Adipose tissue (tissue), 3 donors: ENCODE data around the gene STARD13. TPM values are rescaled to one million over a fixed set of nuclear protein-coding genes. Genes with fewer than 3 reads are reported as not detected.

Experiments
- H3K27ac ChIP-seq: one replicate; pipeline ENCODE4 v1.5.1; 2013; ENCODE audit warnings: low read depth, low read length
- WGBS, 3 donors: extraction: QIAGEN DNeasy Blood & Tissue Kit; methylation state at CpG; one replicate each; pipeline ENCODE4 v1.1.7; 2013; 5-methylcytosine and 5-hydroxymethylcytosine counted together
- polyA plus RNA-seq, 3 donors: library from polyadenylated mRNA; stranded (reverse); fragments of 200-250 nt; gene quantifications; one replicate each; pipeline ENCODE4 v1.2.3, GENCODE V29; 2013
- donor health status: healthy with polysubstance abuse.
- donor health status: Bipolar disorder and iron deficiency.
- donor health status: healthy.

STARD13 gene
- polyA plus RNA-seq, 3 donors = 5.4 to 17.0 (median 13.3) TPM

GRCh38 chr13:33073338-33073737 is 212.2 kb downstream of the STARD13 start:
- H3K27ac ChIP-seq = no peak overlapping the region
- WGBS, 3 donors = 84 to 92% (median 92%) methylated on average over 3 of the region's 3 CpGs

- H3K27ac ChIP-seq = no peak overlapping the region
- 91 to 96% (median 92%) methylated on average over 1 of the region's 1 CpG for WGBS, 3 donors
Observed at GRCh38 chr13:33072759-33073158, 212.8 kb downstream of the STARD13 start.

DNA sequence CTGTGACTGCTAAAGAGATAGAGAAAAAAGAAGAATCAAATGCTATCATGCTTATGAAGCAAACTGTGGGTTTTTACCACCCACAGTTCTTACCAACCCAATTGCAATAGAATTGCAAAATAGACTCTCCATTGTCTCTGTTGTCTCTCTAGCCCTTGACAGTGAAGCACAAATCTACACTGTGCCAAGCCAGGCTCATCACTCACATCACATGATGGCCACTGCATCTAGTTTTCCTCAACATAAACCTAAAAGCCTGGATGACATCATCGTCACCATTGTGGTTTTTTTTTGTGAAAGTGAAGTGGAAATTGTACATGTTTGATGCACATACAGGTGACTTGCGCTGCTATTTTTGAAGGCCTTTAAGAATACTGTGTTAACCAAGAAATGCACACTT is 213.3 kb downstream of the STARD13 start:
- WGBS, 3 donors = 88 to 94% (median 94%) methylated on average over 2 of the region's 2 CpGs
- no peak overlapping the region for H3K27ac ChIP-seq

GRCh38 chr13:33070713-33071112 is 214.8 kb downstream of the STARD13 start:
- no peak overlapping the region for H3K27ac ChIP-seq
- WGBS, 3 donors = 80 to 92% (median 88%) methylated on average over 2 of the region's 2 CpGs

DNA sequence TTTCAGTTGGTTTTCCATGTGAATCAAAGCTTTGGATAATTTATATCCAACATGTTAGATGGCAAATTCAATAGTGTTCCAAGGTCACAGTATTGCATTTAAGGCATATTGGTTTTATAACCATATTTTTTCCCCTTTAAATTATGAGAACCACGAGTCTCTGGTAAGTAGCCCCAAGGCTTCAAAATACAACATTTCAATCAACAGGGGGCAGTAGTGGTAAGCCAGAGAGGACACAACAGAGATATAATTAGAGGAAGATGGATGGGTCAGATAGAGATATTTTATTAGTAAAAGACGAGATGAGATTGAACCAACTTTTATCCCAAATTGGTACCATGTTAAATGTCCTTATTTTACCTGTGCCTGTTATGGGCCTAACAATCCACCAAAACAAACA is 216.2 kb downstream of the STARD13 start:
- no peak overlapping the region for H3K27ac ChIP-seq
- WGBS, 3 donors = 83 to 93% (median 87%) methylated on average over 2 of the region's 2 CpGs

GRCh38 chr13:33066329-33066728 is 219.2 kb downstream of the STARD13 start:
- H3K27ac ChIP-seq = no peak overlapping the region
- 95 to 97% (median 96%) methylated on average over 18 of the region's 18 CpGs for WGBS, 3 donors

GRCh38 chr13:33060815-33061214 is 224.7 kb downstream of the STARD13 start:
- 90 to 97% (median 93%) methylated on average over 15 of the region's 15 CpGs for WGBS, 3 donors
- no peak overlapping the region for H3K27ac ChIP-seq

- WGBS, 3 donors = 66 to 83% (median 66%) methylated on average over 3 of the region's 3 CpGs
- no peak overlapping the region for H3K27ac ChIP-seq
Observed at GRCh38 chr13:33058776-33059327, 226.7 kb downstream of the STARD13 start.

DNA sequence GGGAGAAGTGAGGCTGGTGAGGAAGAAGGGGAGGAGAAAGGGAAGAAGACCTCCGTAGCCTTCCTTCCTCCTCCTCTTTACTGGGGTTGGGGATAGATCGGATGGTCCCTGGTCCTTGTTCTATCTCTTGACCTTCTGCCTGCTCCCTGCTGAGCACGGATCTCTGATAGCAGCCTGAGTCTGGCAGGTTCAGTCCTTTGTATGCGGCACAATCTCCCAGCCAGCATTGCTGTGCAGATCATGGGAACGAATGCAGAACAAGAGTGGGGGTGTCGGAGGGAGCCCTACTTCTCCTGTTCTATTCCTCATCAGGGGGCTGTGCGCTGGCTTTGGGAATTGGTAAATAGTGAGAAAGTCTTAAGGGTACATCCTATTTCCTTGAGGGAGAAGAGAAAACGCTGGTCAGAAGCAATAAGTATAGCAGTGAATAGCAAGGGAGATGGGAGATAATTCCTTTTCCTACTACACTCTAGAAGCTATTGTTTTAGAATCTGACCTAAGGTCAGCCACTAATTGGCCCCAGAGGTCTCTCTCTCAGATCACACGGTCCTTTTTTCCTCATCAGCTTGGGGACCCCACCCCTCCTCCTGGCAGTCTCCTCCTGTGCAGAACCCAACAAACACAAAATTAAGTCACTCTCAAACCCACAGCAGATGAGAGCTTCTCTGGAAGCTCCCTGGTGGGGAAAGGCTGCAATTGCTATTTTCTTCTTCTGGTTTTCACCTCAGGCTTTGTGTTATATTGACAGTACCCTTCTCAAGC is 228.4 kb downstream of the STARD13 start:
- 27 to 54% (median 35%) methylated on average over 9 of the region's 9 CpGs for WGBS, 3 donors
- H3K27ac ChIP-seq = no peak overlapping the region

GRCh38 chr13:33053397-33054066 is 232.0 kb downstream of the STARD13 start:
- 57 to 86% (median 78%) methylated on average over 7 of the region's 7 CpGs for WGBS, 3 donors
- no peak overlapping the region for H3K27ac ChIP-seq
